Lower leg skin (tissue), 3 donors: ENCODE results near the gene GLRA1.

Experiments used
- CTCF ChIP-seq, 3 donors: fragments of 450-650 bp; IDR thresholded peaks; one replicate each; pipeline ENCODE4 v1.5.1; 2016; ENCODE audit warnings: antibody characterized with exemption in 3 of 3, mild to moderate bottlenecking in 3 of 3, moderate library complexity in 2 of 3
- POLR2A ChIP-seq, 2 donors: fragments of 450-650 bp; IDR thresholded peaks; one replicate each; pipeline ENCODE4 v1.6.1; 2016 to 2017; ENCODE audit warnings: antibody characterized with exemption in 2 of 2, mild to moderate bottlenecking in 1 of 2, moderate library complexity in 1 of 2

GRCh38 chr5:151900891-151901290, 23.8 kb downstream of the GLRA1 start:
- TF ChIP-seq CTCF (IDR thresholded peaks at IDR 0.05) (no peak), POLR2A (IDR thresholded peaks at IDR 0.05) (no peak)
